GM19467 (cell line): Measurements from ENCODE around the gene APLP1.
A peak's percentile ranks its signal among the peaks of the same experiment; 100 is the strongest.
"Not testable (repeated sequence)": the region's sequence is repeated elsewhere in the genome, so short reads cannot be mapped to it uniquely, and the experiment has no call there.

Source experiments
- ATAC-seq: cut with Tn5 transposase; IDR thresholded peaks from one replicate; pipeline ENCODE4 v1.9.1; 2021; ENCODE audit warnings: mild to moderate bottlenecking, moderate library complexity; ENCODE audit not compliant: unreplicated experiment

The APLP1 gene

GRCh38 chr19:35903550-35904179 is 35.3 kb downstream of the APLP1 start:
- ATAC-seq = peak; percentile 35

- ATAC-seq = no peak
These were observed 36.1 kb downstream of the APLP1 start for GRCh38 chr19:35904311-35905068.

- no peak for ATAC-seq
These were observed 36.9 kb downstream of the APLP1 start for GRCh38 chr19:35905178-35905727.

- no peak for ATAC-seq
These were observed 39.0 kb downstream of the APLP1 start for GRCh38 chr19:35907377-35907745.

- ATAC-seq = no peak
These were observed 39.7 kb downstream of the APLP1 start, which contains the start of gene TYROBP for GRCh38 chr19:35908010-35908441. Gene TYROBP (minus strand): TSS chr19:35908295. CDS start chr19:35908228, 67 bp downstream.

GRCh38 chr19:35908973-35909683 is 40.8 kb downstream of the APLP1 start:
- ATAC-seq = no peak

GRCh38 chr19:35909684-35910035 is 41.3 kb downstream of the APLP1 start:
- ATAC-seq = no peak

- not testable (repeated sequence) for ATAC-seq
These were observed 42.0 kb downstream of the APLP1 start for GRCh38 chr19:35910355-35910754.

GRCh38 chr19:35911173-35911572 is 42.8 kb downstream of the APLP1 start:
- ATAC-seq = no peak

- no peak for ATAC-seq
These were observed 43.4 kb downstream of the APLP1 start for GRCh38 chr19:35911790-35912189.

GRCh38 chr19:35913589-35913988 is 45.2 kb downstream of the APLP1 start:
- ATAC-seq = no peak

- no peak for ATAC-seq
These were observed 47.1 kb downstream of the APLP1 start for GRCh38 chr19:35915443-35915842.

GRCh38 chr19:35919306-35919705 is 50.9 kb downstream of the APLP1 start:
- no peak for ATAC-seq

GRCh38 chr19:35921012-35921411 is 52.6 kb downstream of the APLP1 start:
- no peak for ATAC-seq

- no peak for ATAC-seq
These were observed 57.1 kb downstream of the APLP1 start for GRCh38 chr19:35925501-35925900.

GRCh38 chr19:35928507-35928906 is 60.1 kb downstream of the APLP1 start:
- no peak for ATAC-seq
